ENCODE data around the gene GOLGA3.
A peak's percentile ranks its signal among the peaks of the same experiment; 100 is the strongest.

GOLGA3 gene

DNA sequence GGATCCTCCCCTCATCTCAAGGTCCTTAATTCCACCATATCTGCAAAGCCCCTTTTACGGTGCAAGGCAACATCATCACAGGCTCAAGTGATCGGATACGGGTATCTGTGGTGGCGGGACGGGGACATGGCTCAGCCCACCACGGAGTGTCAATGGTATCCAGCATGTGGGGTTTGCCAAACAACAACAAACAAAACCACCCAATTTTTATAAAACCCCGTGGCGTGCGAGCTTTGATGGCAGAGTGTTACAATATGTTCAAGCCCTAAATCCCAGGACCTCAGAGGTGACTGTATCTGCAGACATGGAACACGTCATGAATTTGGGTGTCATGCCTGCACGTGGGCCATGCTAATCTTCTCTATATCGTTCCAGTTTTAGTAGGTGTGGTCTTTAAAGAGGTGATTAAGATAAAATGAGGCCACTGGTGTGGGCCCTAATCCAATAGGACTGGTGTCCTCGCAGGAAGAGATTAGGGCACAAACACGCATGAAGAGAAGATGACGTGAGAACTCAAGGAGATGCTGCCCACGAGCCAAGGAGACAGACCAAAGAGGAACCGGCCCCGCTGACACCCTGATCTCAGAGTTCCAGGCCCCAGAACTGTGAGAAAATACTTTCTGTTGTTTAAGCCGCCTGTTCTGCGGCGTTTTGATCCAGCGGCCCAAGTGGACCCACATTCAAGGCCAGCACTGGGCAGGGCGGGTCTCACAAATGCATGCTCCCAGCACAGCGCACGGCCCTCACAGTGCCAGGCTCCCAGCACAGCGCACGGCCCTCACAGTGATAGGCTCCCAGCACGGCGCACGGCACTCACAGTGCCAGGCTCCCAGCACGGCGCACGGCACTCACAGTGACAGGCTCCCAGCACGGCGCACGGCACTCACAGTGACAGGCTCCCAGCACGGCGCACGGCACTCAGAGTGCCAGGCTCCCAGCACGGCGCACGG is 6.7 kb upstream of the GOLGA3 start:
- no peak for DNase-seq
- no peak overlapping the region for H3K4me3 ChIP-seq
- peaks cover 5 to 35% (median 19%) of the 10 kb centered on the region in 3 donors for H3K36me3 ChIP-seq
- H3K9me3 ChIP-seq = no peaks in the 10 kb centered on the region
- H3K27ac ChIP-seq = no peak overlapping the region
- H3K27me3 ChIP-seq = no peaks in the 10 kb centered on the region
- H3K4me1 ChIP-seq = peaks cover 0 to 3% (median 1%) of the 10 kb centered on the region in 4 donors
- intact Hi-C loops (cut with DNase I; ENCODE audit: low total_unique reads) = no loop called here
- TF ChIP-seq, protein P1, sequence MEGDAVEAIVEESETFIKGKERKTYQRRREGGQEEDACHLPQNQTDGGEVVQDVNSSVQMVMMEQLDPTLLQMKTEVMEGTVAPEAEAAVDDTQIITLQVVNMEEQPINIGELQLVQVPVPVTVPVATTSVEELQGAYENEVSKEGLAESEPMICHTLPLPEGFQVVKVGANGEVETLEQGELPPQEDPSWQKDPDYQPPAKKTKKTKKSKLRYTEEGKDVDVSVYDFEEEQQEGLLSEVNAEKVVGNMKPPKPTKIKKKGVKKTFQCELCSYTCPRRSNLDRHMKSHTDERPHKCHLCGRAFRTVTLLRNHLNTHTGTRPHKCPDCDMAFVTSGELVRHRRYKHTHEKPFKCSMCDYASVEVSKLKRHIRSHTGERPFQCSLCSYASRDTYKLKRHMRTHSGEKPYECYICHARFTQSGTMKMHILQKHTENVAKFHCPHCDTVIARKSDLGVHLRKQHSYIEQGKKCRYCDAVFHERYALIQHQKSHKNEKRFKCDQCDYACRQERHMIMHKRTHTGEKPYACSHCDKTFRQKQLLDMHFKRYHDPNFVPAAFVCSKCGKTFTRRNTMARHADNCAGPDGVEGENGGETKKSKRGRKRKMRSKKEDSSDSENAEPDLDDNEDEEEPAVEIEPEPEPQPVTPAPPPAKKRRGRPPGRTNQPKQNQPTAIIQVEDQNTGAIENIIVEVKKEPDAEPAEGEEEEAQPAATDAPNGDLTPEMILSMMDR (IDR thresholded peaks at IDR 0.05) = no peak

DNA sequence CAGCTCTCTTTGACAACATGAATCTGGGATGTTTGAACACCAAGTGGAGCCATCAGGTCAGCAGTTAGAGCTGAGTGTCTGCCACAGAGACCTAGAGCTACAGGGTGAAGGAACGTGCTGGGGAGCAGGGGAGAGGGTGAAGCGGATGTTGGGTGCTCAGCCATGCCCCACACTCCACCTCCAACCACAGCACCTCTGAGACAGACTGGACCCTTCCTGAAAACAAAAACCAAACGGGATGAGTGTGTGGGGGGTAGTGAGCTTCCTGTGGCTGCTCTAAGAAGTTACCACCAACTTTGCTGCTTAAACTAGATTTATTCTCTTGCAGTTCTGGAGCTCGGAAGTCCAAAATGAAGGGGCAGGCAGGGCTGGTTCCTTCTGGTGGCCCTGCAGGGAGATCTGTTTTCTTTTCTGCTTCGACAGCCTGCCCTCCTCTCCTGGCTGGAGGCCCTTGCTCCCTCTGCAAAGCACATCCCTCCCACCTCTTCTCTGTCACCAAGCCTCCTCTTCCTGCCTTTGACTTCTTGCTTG is 5.6 kb upstream of the GOLGA3 start:
- Histone ChIP-seq H3K4me1 (peaks cover 0 to 3% (median 1%) of the 10 kb centered on the region in 4 donors), H3K36me3 (peaks cover 0 to 27% (median 13%) of the 10 kb centered on the region in 3 donors), H3K27me3 (no peaks in the 10 kb centered on the region), H3K9me3 (no peaks in the 10 kb centered on the region), H3K4me3 (no peak overlapping the region), H3K27ac (no peak overlapping the region)
- intact Hi-C loops (cut with DNase I; ENCODE audit: low total_unique reads) = no loop called here
- DNase-seq = no peak
- TF ChIP-seq, protein P1 (IDR thresholded peaks at IDR 0.05) = no peak

GRCh38 chr12:132833341-132833740 is 4.7 kb upstream of the GOLGA3 start:
- Histone ChIP-seq H3K4me3 (no peak overlapping the region), H3K27me3 (no peaks in the 10 kb centered on the region), H3K9me3 (no peaks in the 10 kb centered on the region), H3K27ac (no peak overlapping the region), H3K36me3 (peaks cover 0 to 19% (median 13%) of the 10 kb centered on the region in 3 donors), H3K4me1 (peaks cover 0 to 3% (median 1%) of the 10 kb centered on the region in 4 donors)
- TF ChIP-seq, protein P1 (IDR thresholded peaks at IDR 0.05) = no peak
- intact Hi-C loops (cut with DNase I; ENCODE audit: low total_unique reads) = no loop called here
- no peak for DNase-seq

DNA sequence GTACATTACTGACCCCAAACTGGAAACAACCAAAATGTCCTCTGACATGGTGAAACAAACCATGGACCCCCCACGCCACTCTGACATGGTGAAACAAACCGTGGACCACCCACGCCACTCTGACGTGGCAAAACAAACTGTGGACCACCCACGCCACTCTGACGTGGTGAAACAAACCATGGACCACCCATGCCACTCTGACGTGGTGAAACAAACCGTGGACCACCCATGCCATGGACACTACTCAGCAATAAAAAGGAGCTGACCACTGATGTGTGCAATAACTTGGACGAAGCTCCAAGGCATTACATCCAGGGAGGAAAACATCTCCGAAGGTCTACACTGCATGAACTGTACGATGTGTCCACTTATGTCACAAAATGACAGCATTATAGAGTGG is 3.1 kb upstream of the GOLGA3 start:
- Histone ChIP-seq H3K4me3 (no peak overlapping the region), H3K4me1 (peaks cover 0 to 16% (median 14%) of the 10 kb centered on the region in 4 donors), H3K9me3 (no peaks in the 10 kb centered on the region), H3K36me3 (peaks cover 0 to 19% (median 13%) of the 10 kb centered on the region in 3 donors), H3K27ac (no peak overlapping the region), H3K27me3 (no peaks in the 10 kb centered on the region)
- intact Hi-C loops (cut with DNase I; ENCODE audit: low total_unique reads) = no loop called here
- TF ChIP-seq, protein P1 (IDR thresholded peaks at IDR 0.05) = no peak
- no peak for DNase-seq

GRCh38 chr12:132827763-132828703 is 636 bp downstream of the GOLGA3 start:
- intact Hi-C loops (cut with DNase I; ENCODE audit: low total_unique reads) = loop anchor here (2.0 to 10.0 kb wide), 3 partner anchors 53 to 143 kb away; partner anchors contain the start of genes POLE and PXMP2
- DNase-seq = peak in 1 of 2 donors; percentile 25
- peak overlapping the region; percentile 97 for H3K27ac ChIP-seq

More at GRCh38 chr12:132827763-132828703, 636 bp downstream of the GOLGA3 start:
- Histone ChIP-seq H3K4me1 (peaks cover 0 to 26% (median 22%) of the 10 kb centered on the region in 4 donors), H3K9me3 (no peaks in the 10 kb centered on the region), H3K4me3 (peak overlapping the region; percentile 91 to 97), H3K27me3 (no peaks in the 10 kb centered on the region), H3K36me3 (peaks cover 7 to 44% (median 19%) of the 10 kb centered on the region in 3 donors)
- TF ChIP-seq, protein P1 (IDR thresholded peaks at IDR 0.05) = no peak

Data from tibial artery (tissue), 4 donors.